ENCODE results near the gene MFSD1. TPM values are rescaled to one million over a fixed set of nuclear protein-coding genes. Genes with fewer than 3 reads are reported as not detected.

The MFSD1 gene
- total RNA-seq, 2 experiments from 2014 or later: 19.4 to 20.6 TPM

- peak overlapping the region; percentile 39 for H3K27ac Mint-ChIP-seq
- H3K36me3 Mint-ChIP-seq: peaks cover 38% of the 10 kb centered on the region
- H3K4me1 Mint-ChIP-seq: peaks cover 25% of the 10 kb centered on the region
- H3K4me3 Mint-ChIP-seq: no peak overlapping the region
- no peaks in the 10 kb centered on the region for H3K9me3 Mint-ChIP-seq (ENCODE audit: low read depth)
- no peaks in the 10 kb centered on the region for H3K27me3 Mint-ChIP-seq
- DNase-seq (no peak), ATAC-seq (peak; percentile 85)
- CTCF ChIA-PET: interaction anchor here (0.9 to 1.9 kb wide), 2 partner anchors 18 to 82 kb away, joined by 3 to 6 read pairs; no protein-coding TSS in a partner anchor
These were observed 7.8 kb downstream of the MFSD1 start for GRCh38 chr3:158809642-158810041.

GRCh38 chr3:158810823-158811724, 9.2 kb downstream of the MFSD1 start:
- no peak for ATAC-seq
- no peaks in the 10 kb centered on the region for H3K9me3 Mint-ChIP-seq (ENCODE audit: low read depth)
- H3K36me3 Mint-ChIP-seq: peaks cover 43% of the 10 kb centered on the region
- DNase-seq: no peak
- CTCF ChIA-PET: interaction anchor here (1.6 to 1.9 kb wide), 2 partner anchors 16 to 20 kb away, joined by 4 to 6 read pairs; no protein-coding TSS in a partner anchor
- no peak overlapping the region for H3K4me3 Mint-ChIP-seq
- H3K4me1 Mint-ChIP-seq: peaks cover 23% of the 10 kb centered on the region
- no peak overlapping the region for H3K27ac Mint-ChIP-seq
- H3K27me3 Mint-ChIP-seq: no peaks in the 10 kb centered on the region

GRCh38 chr3:158819282-158819681, 17.4 kb downstream of the MFSD1 start:
- ATAC-seq (no peak), DNase-seq (no peak)
- H3K4me1 Mint-ChIP-seq: no peaks in the 10 kb centered on the region
- no peaks in the 10 kb centered on the region for H3K9me3 Mint-ChIP-seq (ENCODE audit: low read depth)
- H3K4me3 Mint-ChIP-seq: no peak overlapping the region
- H3K27ac Mint-ChIP-seq: no peak overlapping the region
- CTCF ChIA-PET: interaction anchor here (1.5 kb wide), 1 partner anchor 26 kb away, joined by 3 read pairs; no protein-coding TSS in a partner anchor
- peaks cover 21% of the 10 kb centered on the region for H3K36me3 Mint-ChIP-seq
- H3K27me3 Mint-ChIP-seq: no peaks in the 10 kb centered on the region

- Mint-ChIP-seq H3K4me3 (no peak overlapping the region), H3K36me3 (peaks cover 16% of the 10 kb centered on the region), H3K27me3 (no peaks in the 10 kb centered on the region), H3K9me3 (ENCODE audit: low read depth) (no peaks in the 10 kb centered on the region), H3K27ac (no peak overlapping the region), H3K4me1 (no peaks in the 10 kb centered on the region)
- ATAC-seq (no peak), DNase-seq (no peak)
- CTCF ChIA-PET: interaction anchor here (1.5 kb wide), 1 partner anchor 25 kb away, joined by 3 read pairs; no protein-coding TSS in a partner anchor
These were observed 18.7 kb downstream of the MFSD1 start for GRCh38 chr3:158820521-158820920.

- H3K27me3 Mint-ChIP-seq: no peaks in the 10 kb centered on the region
- H3K36me3 Mint-ChIP-seq: peaks cover 16% of the 10 kb centered on the region
- H3K9me3 Mint-ChIP-seq (ENCODE audit: low read depth): no peaks in the 10 kb centered on the region
- no peak overlapping the region for H3K4me3 Mint-ChIP-seq
- H3K4me1 Mint-ChIP-seq: no peaks in the 10 kb centered on the region
- ATAC-seq: no peak
- CTCF ChIA-PET: no interaction called here
- no peak overlapping the region for H3K27ac Mint-ChIP-seq
- no peak for DNase-seq
These were observed 20.0 kb downstream of the MFSD1 start for GRCh38 chr3:158821847-158822246.

- CTCF ChIA-PET: no interaction called here
- no peak for DNase-seq
- no peaks in the 10 kb centered on the region for H3K4me1 Mint-ChIP-seq
- no peak overlapping the region for H3K27ac Mint-ChIP-seq
- peaks cover 13% of the 10 kb centered on the region for H3K36me3 Mint-ChIP-seq
- ATAC-seq: no peak
- H3K27me3 Mint-ChIP-seq: no peaks in the 10 kb centered on the region
- H3K4me3 Mint-ChIP-seq: no peak overlapping the region
- no peaks in the 10 kb centered on the region for H3K9me3 Mint-ChIP-seq (ENCODE audit: low read depth)
These were observed 21.6 kb downstream of the MFSD1 start for GRCh38 chr3:158823426-158823825.

- H3K9me3 Mint-ChIP-seq (ENCODE audit: low read depth): no peaks in the 10 kb centered on the region
- no peaks in the 10 kb centered on the region for H3K4me1 Mint-ChIP-seq
- H3K27ac Mint-ChIP-seq: no peak overlapping the region
- peaks cover 11% of the 10 kb centered on the region for H3K36me3 Mint-ChIP-seq
- no peaks in the 10 kb centered on the region for H3K27me3 Mint-ChIP-seq
- no peak overlapping the region for H3K4me3 Mint-ChIP-seq
- CTCF ChIA-PET: no interaction called here
- no peak for DNase-seq
- ATAC-seq: no peak
These were observed 25.9 kb downstream of the MFSD1 start for GRCh38 chr3:158827773-158828172.

GRCh38 chr3:158830391-158830790, 28.5 kb downstream of the MFSD1 start:
- Mint-ChIP-seq H3K27ac (no peak overlapping the region), H3K4me1 (no peaks in the 10 kb centered on the region), H3K36me3 (peaks cover 7% of the 10 kb centered on the region), H3K9me3 (ENCODE audit: low read depth) (no peaks in the 10 kb centered on the region), H3K27me3 (no peaks in the 10 kb centered on the region), H3K4me3 (no peak overlapping the region)
- CTCF ChIA-PET: no interaction called here
- DNase-seq: no peak
- ATAC-seq: no peak

- CTCF ChIA-PET: no interaction called here
These were observed 30.0 kb downstream of the MFSD1 start for GRCh38 chr3:158831861-158832260.

GRCh38 chr3:158835631-158836030, 33.8 kb downstream of the MFSD1 start:
- CTCF ChIA-PET: no interaction called here
- H3K9me3 Mint-ChIP-seq (ENCODE audit: low read depth): no peaks in the 10 kb centered on the region
- peaks cover 4% of the 10 kb centered on the region for H3K36me3 Mint-ChIP-seq
- no peak overlapping the region for H3K27ac Mint-ChIP-seq
- no peak overlapping the region for H3K4me3 Mint-ChIP-seq
- DNase-seq: no peak
- no peaks in the 10 kb centered on the region for H3K27me3 Mint-ChIP-seq
- no peaks in the 10 kb centered on the region for H3K4me1 Mint-ChIP-seq
- no peak for ATAC-seq

More at GRCh38 chr3:158831861-158832260, 30.0 kb downstream of the MFSD1 start:
- peaks cover 7% of the 10 kb centered on the region for H3K36me3 Mint-ChIP-seq
- ATAC-seq (no peak), DNase-seq (no peak)
- no peaks in the 10 kb centered on the region for H3K4me1 Mint-ChIP-seq
- H3K27ac Mint-ChIP-seq: no peak overlapping the region
- H3K27me3 Mint-ChIP-seq: no peaks in the 10 kb centered on the region
- H3K9me3 Mint-ChIP-seq (ENCODE audit: low read depth): no peaks in the 10 kb centered on the region
- H3K4me3 Mint-ChIP-seq: no peak overlapping the region

- CTCF ChIA-PET: no interaction called here
- no peak for ATAC-seq
These were observed 34.5 kb downstream of the MFSD1 start for GRCh38 chr3:158836312-158836711.

GRCh38 chr3:158837240-158837639, 35.4 kb downstream of the MFSD1 start:
- no peaks in the 10 kb centered on the region for H3K4me1 Mint-ChIP-seq
- no peaks in the 10 kb centered on the region for H3K36me3 Mint-ChIP-seq
- DNase-seq (no peak), ATAC-seq (no peak)
- H3K4me3 Mint-ChIP-seq: no peak overlapping the region
- H3K9me3 Mint-ChIP-seq (ENCODE audit: low read depth): no peaks in the 10 kb centered on the region
- no peak overlapping the region for H3K27ac Mint-ChIP-seq
- no peaks in the 10 kb centered on the region for H3K27me3 Mint-ChIP-seq
- CTCF ChIA-PET: no interaction called here

More at GRCh38 chr3:158836312-158836711, 34.5 kb downstream of the MFSD1 start:
- no peaks in the 10 kb centered on the region for H3K9me3 Mint-ChIP-seq (ENCODE audit: low read depth)
- no peaks in the 10 kb centered on the region for H3K27me3 Mint-ChIP-seq
- H3K4me1 Mint-ChIP-seq: no peaks in the 10 kb centered on the region
- H3K36me3 Mint-ChIP-seq: peaks cover 2% of the 10 kb centered on the region
- no peak overlapping the region for H3K4me3 Mint-ChIP-seq
- no peak overlapping the region for H3K27ac Mint-ChIP-seq
- no peak for DNase-seq

GRCh38 chr3:158839966-158840365, 38.1 kb downstream of the MFSD1 start:
- Mint-ChIP-seq H3K4me3 (no peak overlapping the region), H3K9me3 (ENCODE audit: low read depth) (no peaks in the 10 kb centered on the region), H3K36me3 (no peaks in the 10 kb centered on the region), H3K4me1 (no peaks in the 10 kb centered on the region), H3K27ac (no peak overlapping the region), H3K27me3 (no peaks in the 10 kb centered on the region)
- ATAC-seq (no peak), DNase-seq (no peak)
- CTCF ChIA-PET: no interaction called here

- no peaks in the 10 kb centered on the region for H3K27me3 Mint-ChIP-seq
- H3K27ac Mint-ChIP-seq: no peak overlapping the region
- CTCF ChIA-PET: interaction anchor here (1.1 to 7.6 kb wide), 2 partner anchors 39 to 418 kb away, joined by 3 to 66 read pairs; no protein-coding TSS in a partner anchor
- no peak for DNase-seq
- no peaks in the 10 kb centered on the region for H3K36me3 Mint-ChIP-seq
- H3K9me3 Mint-ChIP-seq (ENCODE audit: low read depth): no peaks in the 10 kb centered on the region
- H3K4me1 Mint-ChIP-seq: peaks cover 4% of the 10 kb centered on the region
- H3K4me3 Mint-ChIP-seq: no peak overlapping the region
- no peak for ATAC-seq
These were observed 39.5 kb downstream of the MFSD1 start for GRCh38 chr3:158841387-158841786.

Data from activated CD8-positive, alpha-beta memory T cell treated with anti-CD3 and anti-CD28 coated beads, Interleukin-2, amount 10 ng/mL, durations not matched to agents 7 days and 5 days (primary cell).